Mononuclear cell (primary cell): Measurements from ENCODE around the gene RND2. TPM values are rescaled to one million over a fixed set of nuclear protein-coding genes. Genes with fewer than 3 reads are reported as not detected.
"Not testable (repeated sequence)": the region's sequence is repeated elsewhere in the genome, so short reads cannot be mapped to it uniquely, and the experiment has no call there.

Source experiments
- H3K27me3 ChIP-seq: 2 replicates; pipeline ENCODE4 v1.6.0; 2011; ENCODE audit warnings: low read length, control low read depth; ENCODE audit not compliant: insufficient read depth
- H3K4me1 ChIP-seq: 2 replicates; pipeline ENCODE4 v1.5.1; 2011; ENCODE audit warnings: mild to moderate bottlenecking, low read length, control low read depth; ENCODE audit not compliant: insufficient read depth
- H3K4me3 ChIP-seq: 2 replicates; pipeline ENCODE4 v1.5.1; 2011; ENCODE audit warnings: mild to moderate bottlenecking, low read length, moderate library complexity
- H3K9me3 ChIP-seq: 2 replicates; pipeline ENCODE4 v1.5.1; 2011; ENCODE audit warnings: low read depth, mild to moderate bottlenecking, control low read depth, low read length
- total RNA-seq: library from RNA; depleted of rRNA; stranded (reverse); fragments of >200 nt; gene quantifications from one replicate; pipeline ENCODE4 v1.2.3, GENCODE V29; 2012

RND2 gene
- 0.10 TPM for total RNA-seq

- H3K4me3 ChIP-seq: peak within 1 kb of the TSS; percentile 44
- no peaks in the 10 kb centered on the region for H3K9me3 ChIP-seq
- no peaks in the 10 kb centered on the region for H3K27me3 ChIP-seq
- peaks cover 42% of the 10 kb centered on the region for H3K4me1 ChIP-seq
Observed at GRCh38 chr17:43024407-43025289, at the start of gene RND2. Gene RND2, plus strand, starts transcription at chr17:43025231. Its CDS starts 117 bp downstream, at chr17:43025348.

- peaks cover 8% of the 10 kb centered on the region for H3K4me1 ChIP-seq
- no peaks in the 10 kb centered on the region for H3K9me3 ChIP-seq
- no peaks in the 10 kb centered on the region for H3K27me3 ChIP-seq
- H3K4me3 ChIP-seq: no peak overlapping the region
Observed at GRCh38 chr17:42975265-42975664, 49.8 kb upstream of the RND2 start.

GRCh38 chr17:42975701-42976100 is 49.3 kb upstream of the RND2 start:
- H3K4me3 ChIP-seq, H3K4me1 ChIP-seq, H3K9me3 ChIP-seq, H3K27me3 ChIP-seq: not testable (repeated sequence)

- H3K4me3 ChIP-seq: peak within 1 kb of the TSS; percentile 86
Observed at GRCh38 chr17:42979511-42980273, 45.3 kb upstream of the RND2 start, which contains the start of gene PTGES3L. Gene PTGES3L, minus strand, starts transcription at chr17:42980080. Its CDS starts 27 bp downstream, at chr17:42980053.

GRCh38 chr17:42980274-42980765 is 44.7 kb upstream of the RND2 start, which contains the start of gene RUNDC1:
Gene RUNDC1, plus strand, starts transcription at chr17:42980565. Its CDS starts 12 bp downstream, at chr17:42980577.
- Histone ChIP-seq H3K4me3 (peak within 1 kb of the TSS; percentile 86), H3K27me3 (no peaks in the 10 kb centered on the region), H3K4me1 (peaks cover 50% of the 10 kb centered on the region), H3K9me3 (no peaks in the 10 kb centered on the region)

More at GRCh38 chr17:42979511-42980273, 45.3 kb upstream of the RND2 start, which contains the start of gene PTGES3L:
- Histone ChIP-seq H3K4me1 (peaks cover 45% of the 10 kb centered on the region), H3K27me3 (no peaks in the 10 kb centered on the region), H3K9me3 (no peaks in the 10 kb centered on the region)

GRCh38 chr17:42980766-42981397 is 44.1 kb upstream of the RND2 start:
- Histone ChIP-seq H3K4me1 (peaks cover 55% of the 10 kb centered on the region), H3K9me3 (no peaks in the 10 kb centered on the region), H3K27me3 (no peaks in the 10 kb centered on the region), H3K4me3 (peak overlapping the region; percentile 86)

GRCh38 chr17:42982266-42982665 is 42.8 kb upstream of the RND2 start:
- no peaks in the 10 kb centered on the region for H3K9me3 ChIP-seq
- H3K27me3 ChIP-seq: no peaks in the 10 kb centered on the region
- no peak overlapping the region for H3K4me3 ChIP-seq
- H3K4me1 ChIP-seq: peaks cover 66% of the 10 kb centered on the region

- no peaks in the 10 kb centered on the region for H3K9me3 ChIP-seq
- H3K27me3 ChIP-seq: no peaks in the 10 kb centered on the region
- peaks cover 59% of the 10 kb centered on the region for H3K4me1 ChIP-seq
- H3K4me3 ChIP-seq: no peak overlapping the region
Observed at GRCh38 chr17:42985225-42985624, 39.8 kb upstream of the RND2 start.

- H3K9me3 ChIP-seq: no peaks in the 10 kb centered on the region
- no peak overlapping the region for H3K4me3 ChIP-seq
- peaks cover 28% of the 10 kb centered on the region for H3K4me1 ChIP-seq
- no peaks in the 10 kb centered on the region for H3K27me3 ChIP-seq
Observed at GRCh38 chr17:42989141-42989540, 35.9 kb upstream of the RND2 start.

GRCh38 chr17:42989726-42990652 is 35.0 kb upstream of the RND2 start:
- no peak overlapping the region for H3K4me3 ChIP-seq
- H3K27me3 ChIP-seq: no peaks in the 10 kb centered on the region
- peaks cover 19% of the 10 kb centered on the region for H3K4me1 ChIP-seq
- no peaks in the 10 kb centered on the region for H3K9me3 ChIP-seq

GRCh38 chr17:42991471-42991870 is 33.6 kb upstream of the RND2 start:
- no peak overlapping the region for H3K4me3 ChIP-seq

GRCh38 chr17:42992872-42993271 is 32.2 kb upstream of the RND2 start:
- no peak overlapping the region for H3K4me3 ChIP-seq
- peaks cover 7% of the 10 kb centered on the region for H3K4me1 ChIP-seq
- no peaks in the 10 kb centered on the region for H3K27me3 ChIP-seq
- H3K9me3 ChIP-seq: no peaks in the 10 kb centered on the region

More at GRCh38 chr17:42991471-42991870, 33.6 kb upstream of the RND2 start:
- Histone ChIP-seq H3K27me3 (no peaks in the 10 kb centered on the region), H3K9me3 (no peaks in the 10 kb centered on the region), H3K4me1 (peaks cover 6% of the 10 kb centered on the region)

- H3K9me3 ChIP-seq, H3K27me3 ChIP-seq, H3K4me3 ChIP-seq: not testable (repeated sequence)
- peaks cover 11% of the 10 kb centered on the region for H3K4me1 ChIP-seq
Observed at GRCh38 chr17:42993913-42994312, 31.1 kb upstream of the RND2 start.
